ENCODE results near the gene PHF21A. TPM values are rescaled to one million over a fixed set of nuclear protein-coding genes. Genes with fewer than 3 reads are reported as not detected.

PHF21A gene
- total RNA-seq, 1 donor from 2014 or later, result 66.8 TPM

DNA sequence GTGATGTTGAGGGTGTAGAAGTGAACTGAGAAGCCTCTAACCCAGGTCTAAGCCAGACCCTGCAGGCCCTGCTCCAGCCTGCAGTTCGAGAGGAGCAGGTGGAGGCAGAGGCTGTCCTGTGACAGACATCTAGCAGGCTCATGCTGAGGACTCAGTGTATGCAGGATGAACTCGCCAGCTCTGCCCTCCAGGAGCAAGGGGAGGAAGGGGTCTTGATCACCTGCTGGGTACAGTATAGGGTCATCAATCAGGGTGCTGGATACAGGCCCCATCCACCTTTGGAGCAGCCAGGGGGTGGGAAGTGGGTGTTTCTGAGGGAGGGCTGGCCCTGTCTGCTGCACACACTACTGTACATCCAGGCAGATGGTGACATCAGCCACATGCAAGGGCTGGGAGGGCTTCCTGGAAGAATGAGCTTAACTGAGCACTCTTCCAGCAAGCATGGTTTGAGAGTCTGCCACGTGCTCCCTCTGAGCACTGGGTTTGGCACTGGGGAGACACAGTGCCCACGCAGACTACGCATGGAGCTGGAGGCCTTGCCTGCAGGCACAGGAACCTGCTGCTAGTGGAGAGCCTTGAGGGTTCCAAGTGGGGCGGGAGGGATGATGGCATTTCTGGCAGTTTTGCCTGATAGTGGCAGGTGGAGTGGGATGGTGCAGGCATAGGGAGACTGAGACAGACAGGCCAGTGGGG is 226.6 kb downstream of the PHF21A start:
- Histone ChIP-seq H3K4me3 (no peak overlapping the region), H3K36me3 (no peaks in the 10 kb centered on the region), H3K27me3 (no peaks in the 10 kb centered on the region), H3K4me1 (peaks cover 9% of the 10 kb centered on the region), H3K9me3 (no peaks in the 10 kb centered on the region), H3K27ac (no peak overlapping the region)
- intact Hi-C loops (cut with DNase I), result no loop called here
- TF ChIP-seq, protein P1, sequence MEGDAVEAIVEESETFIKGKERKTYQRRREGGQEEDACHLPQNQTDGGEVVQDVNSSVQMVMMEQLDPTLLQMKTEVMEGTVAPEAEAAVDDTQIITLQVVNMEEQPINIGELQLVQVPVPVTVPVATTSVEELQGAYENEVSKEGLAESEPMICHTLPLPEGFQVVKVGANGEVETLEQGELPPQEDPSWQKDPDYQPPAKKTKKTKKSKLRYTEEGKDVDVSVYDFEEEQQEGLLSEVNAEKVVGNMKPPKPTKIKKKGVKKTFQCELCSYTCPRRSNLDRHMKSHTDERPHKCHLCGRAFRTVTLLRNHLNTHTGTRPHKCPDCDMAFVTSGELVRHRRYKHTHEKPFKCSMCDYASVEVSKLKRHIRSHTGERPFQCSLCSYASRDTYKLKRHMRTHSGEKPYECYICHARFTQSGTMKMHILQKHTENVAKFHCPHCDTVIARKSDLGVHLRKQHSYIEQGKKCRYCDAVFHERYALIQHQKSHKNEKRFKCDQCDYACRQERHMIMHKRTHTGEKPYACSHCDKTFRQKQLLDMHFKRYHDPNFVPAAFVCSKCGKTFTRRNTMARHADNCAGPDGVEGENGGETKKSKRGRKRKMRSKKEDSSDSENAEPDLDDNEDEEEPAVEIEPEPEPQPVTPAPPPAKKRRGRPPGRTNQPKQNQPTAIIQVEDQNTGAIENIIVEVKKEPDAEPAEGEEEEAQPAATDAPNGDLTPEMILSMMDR (IDR thresholded peaks at IDR 0.05), result no peak
- TF ChIP-seq POLR2A (IDR thresholded peaks at IDR 0.05), result no peak
- no peak for TF ChIP-seq POLR2AphosphoS5 (IDR thresholded peaks at IDR 0.05; ENCODE audit: insufficient read depth in 1 of 2, low read depth in 1 of 2)
- DNase-seq (ENCODE audit: extremely low spot score in 2 of 2), result no peak

DNA sequence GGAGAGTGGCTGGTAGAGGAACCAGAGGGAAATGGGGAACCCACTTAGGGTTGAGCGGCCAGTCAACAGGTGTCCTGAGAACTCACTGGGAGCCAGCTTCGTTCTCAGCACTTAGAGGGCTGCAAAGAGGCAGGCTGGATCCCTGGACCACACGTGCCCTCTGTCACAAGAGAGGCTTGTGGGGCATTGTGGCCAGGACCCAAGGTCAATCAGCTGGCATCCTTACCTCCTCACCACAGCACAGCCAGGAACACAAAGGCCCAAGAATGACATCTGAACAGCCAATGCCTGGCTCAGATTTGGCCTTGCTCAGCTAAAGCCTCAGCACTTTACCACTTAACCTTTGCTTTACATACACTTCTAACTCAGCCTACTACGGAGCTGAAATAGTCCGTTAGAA is 228.4 kb downstream of the PHF21A start:
- no peaks in the 10 kb centered on the region for H3K4me1 ChIP-seq
- H3K27me3 ChIP-seq, result no peaks in the 10 kb centered on the region
- H3K27ac ChIP-seq, result no peak overlapping the region
- no peaks in the 10 kb centered on the region for H3K9me3 ChIP-seq
- intact Hi-C loops (cut with DNase I), result no loop called here
- no peaks in the 10 kb centered on the region for H3K36me3 ChIP-seq
- no peak for DNase-seq (ENCODE audit: extremely low spot score in 2 of 2)
- TF ChIP-seq, protein P1 (IDR thresholded peaks at IDR 0.05), result no peak
- no peak for TF ChIP-seq POLR2A (IDR thresholded peaks at IDR 0.05)
- TF ChIP-seq POLR2AphosphoS5 (IDR thresholded peaks at IDR 0.05; ENCODE audit: insufficient read depth in 1 of 2, low read depth in 1 of 2), result no peak
- no peak overlapping the region for H3K4me3 ChIP-seq

DNA sequence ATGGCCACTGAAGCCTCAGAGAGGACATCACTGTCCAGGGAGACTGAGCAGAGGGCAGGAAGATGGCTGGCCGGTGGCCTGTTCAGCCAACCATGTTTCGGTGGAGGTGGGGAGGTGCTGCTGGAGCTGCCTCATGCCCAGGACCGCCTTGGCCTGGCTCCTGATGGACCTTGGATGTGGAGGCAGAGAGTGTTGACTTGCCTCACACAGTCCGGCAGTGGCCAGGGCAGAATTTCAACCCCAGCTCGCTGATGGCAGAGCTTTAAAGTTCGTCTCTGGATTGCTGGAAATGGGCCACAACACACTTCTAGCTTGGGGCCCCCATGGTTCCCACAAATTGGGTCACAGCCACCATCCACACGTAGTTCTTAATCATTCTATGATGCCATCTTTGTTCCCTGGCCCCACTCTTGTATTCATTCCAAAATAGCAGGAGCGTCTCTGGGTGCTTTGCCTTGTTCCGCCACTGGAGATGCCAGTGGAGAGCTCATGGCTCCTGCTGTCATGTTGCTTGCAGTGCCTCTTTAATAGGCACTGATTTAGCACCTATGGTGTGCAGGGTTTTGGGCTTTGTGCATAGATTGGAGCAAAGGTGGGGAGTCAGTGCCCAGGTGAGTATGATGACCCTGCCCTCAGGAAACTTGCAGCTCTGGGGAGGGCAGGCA is 230.2 kb downstream of the PHF21A start:
- Histone ChIP-seq H3K4me3 (no peak overlapping the region), H3K27ac (no peak overlapping the region), H3K27me3 (no peaks in the 10 kb centered on the region), H3K9me3 (no peaks in the 10 kb centered on the region), H3K4me1 (peaks cover under 1% of the 10 kb centered on the region), H3K36me3 (no peaks in the 10 kb centered on the region)
- intact Hi-C loops (cut with DNase I), result no loop called here
- DNase-seq (ENCODE audit: extremely low spot score in 2 of 2), result no peak
- TF ChIP-seq POLR2A (IDR thresholded peaks at IDR 0.05), result no peak
- no peak for TF ChIP-seq POLR2AphosphoS5 (IDR thresholded peaks at IDR 0.05; ENCODE audit: insufficient read depth in 1 of 2, low read depth in 1 of 2)
- TF ChIP-seq, protein P1 (IDR thresholded peaks at IDR 0.05), result no peak

DNA sequence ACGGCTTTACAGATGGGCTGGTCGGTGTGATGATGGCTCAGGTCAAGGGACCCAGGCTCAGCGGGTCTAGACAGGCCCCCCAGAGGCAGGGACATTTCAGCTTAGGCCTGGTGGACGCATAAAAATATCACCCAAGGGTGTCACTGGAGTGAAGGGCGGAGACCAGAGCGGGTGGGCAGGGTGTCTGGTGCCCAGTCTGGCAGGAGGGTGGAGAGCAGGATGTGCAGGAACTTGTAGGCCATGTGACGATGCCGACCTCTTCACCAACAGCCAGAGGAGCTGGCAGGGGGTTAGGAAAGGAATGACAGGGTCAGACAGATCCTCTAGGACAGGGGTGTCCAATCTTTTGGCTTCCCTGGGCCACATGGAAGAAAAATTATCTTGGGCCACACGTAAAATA is 231.3 kb downstream of the PHF21A start:
- Histone ChIP-seq H3K27me3 (no peaks in the 10 kb centered on the region), H3K4me1 (peaks cover 8% of the 10 kb centered on the region), H3K27ac (no peak overlapping the region), H3K4me3 (no peak overlapping the region), H3K9me3 (no peaks in the 10 kb centered on the region), H3K36me3 (no peaks in the 10 kb centered on the region)
- intact Hi-C loops (cut with DNase I), result no loop called here
- TF ChIP-seq POLR2AphosphoS5 (IDR thresholded peaks at IDR 0.05; ENCODE audit: insufficient read depth in 1 of 2, low read depth in 1 of 2) (no peak), POLR2A (IDR thresholded peaks at IDR 0.05) (no peak)
- TF ChIP-seq, protein P1 (IDR thresholded peaks at IDR 0.05), result no peak
- DNase-seq (ENCODE audit: extremely low spot score in 2 of 2), result no peak

DNA sequence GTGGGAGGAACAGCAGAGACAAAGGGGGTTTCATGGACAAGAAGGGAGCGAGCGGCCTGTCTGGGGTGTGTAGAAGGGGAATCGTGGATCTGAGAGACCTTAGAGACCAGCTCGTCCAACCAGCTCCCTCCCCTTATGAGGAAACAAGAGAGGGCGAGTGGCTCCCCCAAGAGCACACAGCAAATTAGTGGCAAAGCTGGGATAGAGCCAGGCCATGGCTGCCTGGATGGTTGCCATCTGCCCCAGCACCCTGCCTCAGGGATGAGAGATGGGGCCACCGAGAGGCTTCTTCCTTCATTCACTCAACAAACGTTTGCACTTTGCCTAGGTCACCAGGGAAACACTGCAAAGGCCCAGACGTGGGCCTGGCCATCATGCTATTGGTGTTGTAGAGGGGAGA is 231.7 kb downstream of the PHF21A start:
- no peak overlapping the region for H3K27ac ChIP-seq
- intact Hi-C loops (cut with DNase I), result no loop called here
- TF ChIP-seq, protein P1 (IDR thresholded peaks at IDR 0.05), result no peak
- TF ChIP-seq POLR2A (IDR thresholded peaks at IDR 0.05), result no peak
- no peak for TF ChIP-seq POLR2AphosphoS5 (IDR thresholded peaks at IDR 0.05; ENCODE audit: insufficient read depth in 1 of 2, low read depth in 1 of 2)
- no peaks in the 10 kb centered on the region for H3K36me3 ChIP-seq
- DNase-seq (ENCODE audit: extremely low spot score in 2 of 2), result no peak
- H3K4me3 ChIP-seq, result no peak overlapping the region
- peaks cover 8% of the 10 kb centered on the region for H3K4me1 ChIP-seq
- no peaks in the 10 kb centered on the region for H3K9me3 ChIP-seq
- no peaks in the 10 kb centered on the region for H3K27me3 ChIP-seq
